ENCODE results near the gene PEAK1.

- TF ChIP-seq CTCF (conservative IDR thresholded peaks at IDR 0.05; ENCODE audit: low read depth, low read length) (no peak), EZH2 (IDR thresholded peaks at IDR 0.05; ENCODE audit: borderline replicate concordance, low read depth, low read length, poor library complexity, severe bottlenecking) (no peak)
Observed at GRCh38 chr15:77409259-77410156, 10.4 kb downstream of the PEAK1 start.
